Measurements from ENCODE around the gene NPPC.
"Not testable (repeated sequence)": the region's sequence is repeated elsewhere in the genome, so short reads cannot be mapped to it uniquely, and the experiment has no call there.

NPPC gene

GRCh38 chr2:231926180-231926741 is at the start of gene NPPC:
Gene NPPC, minus strand, starts transcription at chr2:231926396. Its CDS starts 147 bp downstream, at chr2:231926249.
- DNase-seq, result peak; percentile 48

- DNase-seq, result no peak
These were observed 48.8 kb upstream of the NPPC start for GRCh38 chr2:231975001-231975400.

- no peak for DNase-seq
These were observed 44.3 kb upstream of the NPPC start for GRCh38 chr2:231970461-231970860.

GRCh38 chr2:231968820-231969219 is 42.6 kb upstream of the NPPC start:
- DNase-seq, result no peak

- DNase-seq, result no peak
These were observed 40.7 kb upstream of the NPPC start for GRCh38 chr2:231966886-231967285.

- DNase-seq, result no peak
These were observed 38.9 kb upstream of the NPPC start for GRCh38 chr2:231965102-231965501.

- DNase-seq, result peak; percentile 88
These were observed 35.4 kb upstream of the NPPC start, which contains the start of gene DIS3L2 for GRCh38 chr2:231961349-231962166. Gene DIS3L2, plus strand, starts transcription at chr2:231961713. Its CDS starts 53,215 bp downstream, at chr2:232014928.

- DNase-seq, result no peak
These were observed 34.7 kb upstream of the NPPC start for GRCh38 chr2:231960810-231961348.

GRCh38 chr2:231957913-231958763 is 31.9 kb upstream of the NPPC start:
- DNase-seq, result no peak

- DNase-seq, result peak; percentile 30
These were observed 29.7 kb upstream of the NPPC start for GRCh38 chr2:231955758-231956472.

- DNase-seq, result no peak
These were observed 25.3 kb upstream of the NPPC start for GRCh38 chr2:231951452-231952035.

GRCh38 chr2:231947694-231948093 is 21.5 kb upstream of the NPPC start:
- no peak for DNase-seq

- DNase-seq, result not testable (repeated sequence)
These were observed 20.9 kb upstream of the NPPC start for GRCh38 chr2:231947112-231947511.

- DNase-seq, result no peak
These were observed 20.1 kb upstream of the NPPC start for GRCh38 chr2:231946241-231946814.

- DNase-seq, result no peak
These were observed 16.0 kb upstream of the NPPC start for GRCh38 chr2:231942180-231942579.

GRCh38 chr2:231941673-231942072 is 15.5 kb upstream of the NPPC start:
- DNase-seq, result no peak

- DNase-seq, result no peak
These were observed 14.6 kb upstream of the NPPC start for GRCh38 chr2:231940795-231941194.

GRCh38 chr2:231939022-231939421 is 12.8 kb upstream of the NPPC start:
- no peak for DNase-seq

GRCh38 chr2:231937057-231937456 is 10.9 kb upstream of the NPPC start:
- no peak for DNase-seq

GRCh38 chr2:231936491-231936890 is 10.3 kb upstream of the NPPC start:
- DNase-seq, result no peak

GRCh38 chr2:231935815-231936214 is 9.6 kb upstream of the NPPC start:
- DNase-seq, result no peak

- DNase-seq, result no peak
These were observed 9.0 kb upstream of the NPPC start for GRCh38 chr2:231935207-231935524.

Measured in hematopoietic multipotent progenitor cell treated with erythropoietin and hydrocortisone succinate and interleukin-3 and kit ligand, for 8 days (in vitro differentiated cells).